ENCODE results near the gene GPRASP2.

DNA sequence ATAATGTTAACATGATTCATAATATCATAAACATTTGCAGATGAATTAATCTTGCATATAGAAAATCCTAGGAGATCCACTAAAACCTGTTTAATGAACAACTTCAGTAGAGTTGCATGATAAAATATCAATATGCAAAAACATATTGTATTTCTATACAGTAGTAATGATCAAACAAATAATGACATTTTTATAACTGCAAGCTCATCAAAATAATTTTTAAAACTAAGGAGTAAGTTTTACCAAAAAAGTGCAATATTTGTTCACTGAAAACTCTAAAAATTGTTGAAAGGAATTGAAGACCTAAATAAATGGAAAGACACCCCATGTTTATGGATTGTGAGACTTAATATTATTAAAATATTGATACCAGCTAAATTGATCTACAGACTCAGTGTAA lies 15.9 kb upstream of the GPRASP2 start:
- TF ChIP-seq CTCF (IDR thresholded peaks at IDR 0.05) (no peak), EP300 (IDR thresholded peaks at IDR 0.05) (no peak)

Data from ovary (tissue), 3 donors.